Natural killer cell treated with Interleukin-12 subunit alpha and Interleukin-12 subunit beta and Interleukin-15 and Interleukin-18, amount 100 ng/mL, for 72 hours (primary cell): ENCODE data around the gene MAML3. TPM values are rescaled to one million over a fixed set of nuclear protein-coding genes. Genes with fewer than 3 reads are reported as not detected.

Experiments
- ATAC-seq, 2 donors: fragments of 150-1000 bp; cut with Tn5 transposase in 1 of 2; sonication (Bioruptor Pico), chemical (Tn5 transposase) in 1 of 2; 2 replicates each; pipeline ENCODE4 v1.10.0; 2021
- DNase-seq: peaks from one replicate; pipeline ENCODE4 v3.0.0; 2022; ENCODE audit warnings: low spot score
- H3K27ac Mint-ChIP-seq, 2 donors: 1 replicate in 1 of 2; 2 replicates in 1 of 2; pipeline ENCODE4 v1.8.0; 2022; ENCODE audit warnings: mixed read lengths in 2 of 2, mild to moderate bottlenecking in 1 of 2, moderate library complexity in 1 of 2
- H3K27me3 Mint-ChIP-seq, 2 donors: 1 replicate in 1 of 2; 2 replicates in 1 of 2; pipeline ENCODE4 v1.8.0; 2022; ENCODE audit warnings: mixed read lengths in 2 of 2
- H3K36me3 Mint-ChIP-seq: one replicate; pipeline ENCODE4 v1.8.0; 2022; ENCODE audit warnings: mixed read lengths
- H3K4me1 Mint-ChIP-seq, 2 donors: 1 replicate in 1 of 2; 2 replicates in 1 of 2; pipeline ENCODE4 v1.8.0; 2022; ENCODE audit warnings: low read depth in 2 of 2, mixed read lengths in 2 of 2, mild to moderate bottlenecking in 1 of 2
- H3K4me3 Mint-ChIP-seq: one replicate; pipeline ENCODE4 v1.8.0; 2022; ENCODE audit warnings: mixed read lengths
- H3K9me3 Mint-ChIP-seq: 2 replicates; pipeline ENCODE4 v1.8.0; 2022; ENCODE audit warnings: mixed read lengths
- total RNA-seq, 2 donors: library from RNA; stranded (reverse); gene quantifications; one replicate each; pipeline ENCODE4 v1.2.3, GENCODE V29; 2022

The MAML3 gene
- total RNA-seq, 2 donors from 2014 or later, result 0.40 to 1.3 TPM

DNA sequence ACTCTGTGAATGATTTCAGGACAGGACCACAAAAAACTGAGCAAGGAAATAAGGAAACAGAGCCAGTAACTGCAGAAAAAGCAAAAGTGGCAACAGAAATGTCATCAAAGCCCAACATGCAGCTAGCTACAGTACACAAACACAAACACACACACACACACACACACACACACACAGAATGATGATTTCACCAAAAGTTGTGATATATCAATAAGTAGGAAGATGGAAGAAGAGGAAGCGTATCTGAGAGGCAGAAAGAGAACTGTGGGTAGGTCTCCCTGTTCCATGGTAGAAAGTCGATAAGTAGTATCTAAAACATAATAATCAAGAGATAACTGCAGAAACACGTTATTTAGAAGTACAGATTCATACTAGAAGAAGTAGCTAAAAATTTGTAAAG lies 340.1 kb downstream of the MAML3 start:
- ATAC-seq (no peak), DNase-seq (no peak)
- H3K27ac Mint-ChIP-seq, result no peak overlapping the region
- H3K4me3 Mint-ChIP-seq, result no peak overlapping the region
- peaks cover 17 to 22% of the 10 kb centered on the region in 2 donors for H3K4me1 Mint-ChIP-seq
- H3K27me3 Mint-ChIP-seq, result peaks cover 16 to 35% of the 10 kb centered on the region in 2 donors
- no peaks in the 10 kb centered on the region for H3K9me3 Mint-ChIP-seq
- no peaks in the 10 kb centered on the region for H3K36me3 Mint-ChIP-seq

- Mint-ChIP-seq H3K9me3 (no peaks in the 10 kb centered on the region), H3K4me3 (no peak overlapping the region), H3K27ac (no peak overlapping the region), H3K4me1 (peaks cover 16 to 18% of the 10 kb centered on the region in 2 donors), H3K36me3 (no peaks in the 10 kb centered on the region), H3K27me3 (peaks cover 8 to 32% of the 10 kb centered on the region in 2 donors)
- DNase-seq, result no peak
- no peak for ATAC-seq
These were observed 343.3 kb downstream of the MAML3 start for GRCh38 chr4:139810710-139811109.

- Mint-ChIP-seq H3K4me3 (no peak overlapping the region), H3K9me3 (no peaks in the 10 kb centered on the region), H3K36me3 (no peaks in the 10 kb centered on the region), H3K27ac (no peak overlapping the region), H3K27me3 (peaks cover 7 to 33% of the 10 kb centered on the region in 2 donors), H3K4me1 (peaks cover 13 to 16% of the 10 kb centered on the region in 2 donors)
- ATAC-seq (no peak), DNase-seq (no peak)
These were observed 344.2 kb downstream of the MAML3 start for GRCh38 chr4:139809757-139810140.

DNA sequence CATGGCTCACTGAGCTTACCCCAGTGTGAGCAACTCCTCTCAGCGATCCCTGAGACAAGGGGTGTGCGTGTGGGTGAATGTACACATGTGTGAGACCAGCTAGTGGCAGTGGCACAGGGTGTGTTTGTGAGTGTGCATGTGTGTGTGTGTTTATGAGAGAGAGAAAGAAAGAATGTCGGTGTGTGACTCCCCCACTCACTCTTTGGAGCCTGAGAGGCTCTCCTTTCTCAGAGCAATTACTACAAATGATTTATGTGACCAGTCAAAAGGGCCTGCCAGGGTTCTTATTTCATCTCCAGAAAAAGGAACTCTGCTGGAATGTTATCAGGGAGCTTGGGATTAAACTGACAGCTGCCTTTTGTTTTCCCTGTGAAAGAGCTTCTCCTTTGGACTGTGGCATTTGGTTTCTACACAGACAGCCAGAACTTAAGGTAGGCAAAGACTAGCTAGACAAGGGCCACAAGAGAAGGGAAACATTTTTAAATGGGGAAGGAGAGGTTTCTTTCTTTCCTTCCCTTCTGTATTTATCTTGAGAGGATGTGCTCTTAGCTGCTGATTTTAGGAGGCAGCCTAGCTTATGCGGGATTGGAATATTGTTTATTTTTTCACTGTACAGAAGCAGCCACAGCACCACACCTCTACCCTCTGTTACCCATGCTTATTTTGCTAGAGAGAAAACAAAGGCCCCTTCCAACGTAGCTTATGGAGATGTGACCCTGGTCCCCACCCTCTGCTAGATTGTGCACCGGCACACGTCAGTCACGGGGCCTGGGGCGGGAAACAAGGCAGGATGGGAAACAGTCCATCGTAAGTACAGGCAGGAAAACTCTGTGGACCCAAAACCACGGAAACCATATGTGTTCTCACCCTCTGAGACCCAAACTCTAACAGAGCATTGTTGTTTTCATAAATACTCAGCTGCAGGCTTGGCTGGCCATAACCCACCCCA lies 344.9 kb downstream of the MAML3 start:
- Mint-ChIP-seq H3K27me3 (peaks cover 7 to 32% of the 10 kb centered on the region in 2 donors), H3K9me3 (no peaks in the 10 kb centered on the region), H3K36me3 (no peaks in the 10 kb centered on the region), H3K27ac (no peak overlapping the region), H3K4me3 (no peak overlapping the region), H3K4me1 (peaks cover 13 to 16% of the 10 kb centered on the region in 2 donors)
- ATAC-seq (no peak), DNase-seq (no peak)

DNA sequence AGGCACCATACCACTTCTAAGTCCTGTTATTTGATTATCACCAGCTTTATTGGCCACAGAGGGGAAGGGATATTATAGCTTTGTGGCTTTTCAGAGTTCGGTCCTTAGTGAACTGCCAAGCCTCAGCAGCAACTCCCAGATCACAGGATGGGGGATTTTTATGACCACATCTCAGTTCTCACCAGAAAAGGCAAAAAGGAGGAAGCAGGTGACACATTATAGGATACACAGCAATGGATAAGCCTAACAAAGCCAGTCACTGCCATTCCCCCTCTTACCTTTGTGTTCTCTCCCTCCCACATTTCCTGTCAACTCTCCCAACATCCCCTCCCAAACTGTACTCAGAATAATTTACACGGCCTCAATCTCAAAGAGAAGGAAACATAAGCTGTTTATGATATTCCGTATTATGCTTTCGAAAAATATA lies 345.6 kb downstream of the MAML3 start:
- DNase-seq (no peak), ATAC-seq (no peak)
- Mint-ChIP-seq H3K9me3 (no peaks in the 10 kb centered on the region), H3K36me3 (no peaks in the 10 kb centered on the region), H3K27ac (no peak overlapping the region), H3K4me1 (peaks cover 13 to 16% of the 10 kb centered on the region in 2 donors), H3K27me3 (peaks cover 7 to 25% of the 10 kb centered on the region in 2 donors), H3K4me3 (no peak overlapping the region)

DNA sequence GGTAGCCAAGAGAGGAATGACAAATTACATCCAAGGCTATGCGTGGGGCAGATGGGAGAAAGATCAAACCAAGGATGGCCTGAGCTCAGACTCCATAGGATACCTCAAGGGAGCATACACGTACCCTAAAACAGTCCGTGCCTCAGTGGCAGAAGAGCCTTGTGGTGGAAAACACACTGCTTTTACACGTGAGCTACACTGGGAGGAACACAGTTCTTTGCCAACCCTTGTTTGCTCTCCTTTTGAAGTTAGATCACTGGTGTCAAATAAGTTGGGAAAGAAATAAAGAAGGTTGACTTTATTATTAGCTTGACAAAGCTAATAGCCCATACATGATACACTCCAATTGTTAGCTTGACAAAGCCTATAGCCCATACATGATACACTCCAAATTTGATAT lies 346.5 kb downstream of the MAML3 start:
- H3K36me3 Mint-ChIP-seq, result no peaks in the 10 kb centered on the region
- no peak overlapping the region for H3K27ac Mint-ChIP-seq
- peaks cover 7 to 20% of the 10 kb centered on the region in 2 donors for H3K27me3 Mint-ChIP-seq
- no peak overlapping the region for H3K4me3 Mint-ChIP-seq
- peaks cover 13 to 16% of the 10 kb centered on the region in 2 donors for H3K4me1 Mint-ChIP-seq
- H3K9me3 Mint-ChIP-seq, result no peaks in the 10 kb centered on the region
- DNase-seq (no peak), ATAC-seq (no peak)

- no peaks in the 10 kb centered on the region for H3K9me3 Mint-ChIP-seq
- H3K4me1 Mint-ChIP-seq, result peaks cover 13 to 16% of the 10 kb centered on the region in 2 donors
- ATAC-seq (no peak), DNase-seq (no peak)
- peaks cover 7 to 20% of the 10 kb centered on the region in 2 donors for H3K27me3 Mint-ChIP-seq
- no peak overlapping the region for H3K4me3 Mint-ChIP-seq
- no peak overlapping the region for H3K27ac Mint-ChIP-seq
- no peaks in the 10 kb centered on the region for H3K36me3 Mint-ChIP-seq
These were observed 347.1 kb downstream of the MAML3 start for GRCh38 chr4:139806929-139807328.

DNA sequence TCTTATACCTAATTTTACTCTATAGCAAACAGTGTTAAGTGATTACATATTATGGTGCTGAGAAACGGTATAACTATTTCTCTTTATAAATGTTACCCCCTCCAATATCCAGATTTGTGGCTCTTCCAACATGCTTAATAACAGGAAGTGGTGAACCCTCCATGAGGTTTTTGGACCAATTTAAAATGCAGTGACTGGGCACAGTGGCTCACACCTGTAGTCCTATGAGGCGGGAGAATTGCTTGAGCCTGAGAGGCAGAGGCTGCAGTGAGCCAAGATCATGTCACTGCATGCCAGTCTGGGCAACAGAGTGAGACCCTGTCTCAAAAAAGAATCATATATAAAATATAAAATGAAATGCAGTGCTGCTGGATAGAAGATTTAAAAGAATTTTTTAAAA lies 351.1 kb downstream of the MAML3 start:
- Mint-ChIP-seq H3K9me3 (no peaks in the 10 kb centered on the region), H3K27me3 (peaks cover 6 to 15% of the 10 kb centered on the region in 2 donors), H3K4me3 (no peak overlapping the region), H3K4me1 (peaks cover 0 to 4% of the 10 kb centered on the region in 2 donors), H3K36me3 (no peaks in the 10 kb centered on the region), H3K27ac (no peak overlapping the region)
- no peak for ATAC-seq
- no peak for DNase-seq

GRCh38 chr4:139802488-139802887 lies 351.5 kb downstream of the MAML3 start:
- Mint-ChIP-seq H3K9me3 (no peaks in the 10 kb centered on the region), H3K27me3 (peaks cover 6 to 13% of the 10 kb centered on the region in 2 donors), H3K36me3 (no peaks in the 10 kb centered on the region), H3K4me1 (peaks cover 0 to 3% of the 10 kb centered on the region in 2 donors), H3K27ac (no peak overlapping the region), H3K4me3 (no peak overlapping the region)
- no peak for DNase-seq
- ATAC-seq, result no peak

- Mint-ChIP-seq H3K4me1 (no peaks in the 10 kb centered on the region), H3K9me3 (no peaks in the 10 kb centered on the region), H3K36me3 (no peaks in the 10 kb centered on the region), H3K4me3 (no peak overlapping the region), H3K27ac (no peak overlapping the region), H3K27me3 (peaks cover 2 to 7% of the 10 kb centered on the region in 2 donors)
- ATAC-seq (no peak), DNase-seq (no peak)
These were observed 352.1 kb downstream of the MAML3 start for GRCh38 chr4:139801895-139802294.

DNA sequence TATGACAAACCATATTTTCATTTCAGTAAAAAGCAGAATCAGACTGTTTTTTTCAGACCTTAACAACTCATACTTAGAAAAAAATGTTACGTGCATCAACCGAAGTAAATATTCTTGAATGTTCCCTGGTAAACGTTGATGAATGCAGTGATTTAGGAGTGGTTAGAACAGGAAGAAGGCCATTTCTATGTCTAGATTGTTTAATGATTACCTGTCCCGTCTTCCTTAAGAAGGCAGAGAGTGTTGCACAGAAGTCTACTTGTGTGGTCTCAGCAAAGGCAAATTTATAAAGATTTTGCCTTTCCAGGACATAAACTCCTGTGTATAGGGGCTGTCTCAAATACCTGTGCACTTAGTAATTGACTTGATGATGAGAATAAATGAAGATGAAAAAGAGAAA lies 353.9 kb downstream of the MAML3 start:
- H3K4me1 Mint-ChIP-seq, result no peaks in the 10 kb centered on the region
- no peaks in the 10 kb centered on the region for H3K36me3 Mint-ChIP-seq

DNA sequence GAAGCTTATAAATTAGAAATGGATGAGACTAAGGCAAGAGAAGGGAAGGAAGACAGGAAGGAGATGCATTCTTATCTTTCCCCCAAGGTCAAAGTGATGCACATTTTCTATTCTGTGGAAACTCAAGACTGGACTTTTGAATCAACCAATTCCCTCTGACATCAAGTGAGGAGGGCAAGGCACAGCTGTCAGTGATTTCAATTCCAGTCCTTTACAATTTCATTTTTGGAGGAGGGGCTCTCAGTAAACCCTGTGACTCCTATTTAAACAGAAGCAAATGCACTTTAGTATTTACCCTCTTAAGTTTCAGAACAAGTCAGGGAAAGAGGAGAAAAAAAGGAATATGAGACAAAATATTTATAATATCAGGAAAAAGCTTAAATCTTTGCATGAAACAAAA lies 354.4 kb downstream of the MAML3 start:
- ATAC-seq, result no peak
- H3K27me3 Mint-ChIP-seq, result peaks cover 2% of the 10 kb centered on the region in 2 donors
- no peaks in the 10 kb centered on the region for H3K4me1 Mint-ChIP-seq
- no peaks in the 10 kb centered on the region for H3K9me3 Mint-ChIP-seq
- no peak for DNase-seq
- H3K27ac Mint-ChIP-seq, result no peak overlapping the region
- no peaks in the 10 kb centered on the region for H3K36me3 Mint-ChIP-seq
- H3K4me3 Mint-ChIP-seq, result no peak overlapping the region

More for the DNA sequence above, 353.9 kb downstream of the MAML3 start:
- no peak for DNase-seq
- Mint-ChIP-seq H3K27ac (no peak overlapping the region), H3K4me3 (no peak overlapping the region), H3K27me3 (peaks cover 0 to 2% of the 10 kb centered on the region in 2 donors), H3K9me3 (no peaks in the 10 kb centered on the region)
- ATAC-seq, result no peak

DNA sequence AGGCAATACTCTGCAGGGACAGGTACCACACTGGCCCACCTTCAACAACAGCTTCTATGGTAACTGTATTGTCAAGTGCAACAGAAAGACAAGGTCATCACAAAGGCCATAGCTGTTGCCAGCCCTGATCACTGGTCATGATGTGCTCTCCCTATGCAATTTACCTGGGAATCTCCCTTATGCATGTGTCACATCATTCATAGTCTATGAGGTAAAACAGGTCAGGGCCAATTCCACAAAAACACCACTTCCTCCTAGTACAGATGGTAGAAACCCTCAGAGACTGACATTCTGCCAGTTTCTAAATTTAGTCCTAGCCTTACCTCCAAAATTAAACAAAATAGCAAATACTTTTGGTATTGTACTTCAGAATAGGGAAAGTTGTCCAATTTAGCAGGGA lies 355.5 kb downstream of the MAML3 start:
- ATAC-seq, result peak in 1 of 2 donors; percentile 28

GRCh38 chr4:139797287-139797686 lies 356.7 kb downstream of the MAML3 start:
- Mint-ChIP-seq H3K36me3 (no peaks in the 10 kb centered on the region), H3K9me3 (no peaks in the 10 kb centered on the region), H3K4me3 (no peak overlapping the region), H3K27me3 (peaks cover 6 to 15% of the 10 kb centered on the region in 2 donors), H3K27ac (no peak overlapping the region), H3K4me1 (no peaks in the 10 kb centered on the region)
- no peak for DNase-seq
- no peak for ATAC-seq

More for the DNA sequence above, 355.5 kb downstream of the MAML3 start:
- Mint-ChIP-seq H3K9me3 (no peaks in the 10 kb centered on the region), H3K27ac (no peak overlapping the region), H3K27me3 (peaks cover 3 to 11% of the 10 kb centered on the region in 2 donors), H3K4me3 (no peak overlapping the region), H3K4me1 (no peaks in the 10 kb centered on the region), H3K36me3 (no peaks in the 10 kb centered on the region)
- no peak for DNase-seq
